ENCODE results near the gene DYSF. TPM values are rescaled to one million over a fixed set of nuclear protein-coding genes. Genes with fewer than 3 reads are reported as not detected.

DYSF gene
- total RNA-seq, 1 experiment from 2014 or later = 17.2 TPM

DNA sequence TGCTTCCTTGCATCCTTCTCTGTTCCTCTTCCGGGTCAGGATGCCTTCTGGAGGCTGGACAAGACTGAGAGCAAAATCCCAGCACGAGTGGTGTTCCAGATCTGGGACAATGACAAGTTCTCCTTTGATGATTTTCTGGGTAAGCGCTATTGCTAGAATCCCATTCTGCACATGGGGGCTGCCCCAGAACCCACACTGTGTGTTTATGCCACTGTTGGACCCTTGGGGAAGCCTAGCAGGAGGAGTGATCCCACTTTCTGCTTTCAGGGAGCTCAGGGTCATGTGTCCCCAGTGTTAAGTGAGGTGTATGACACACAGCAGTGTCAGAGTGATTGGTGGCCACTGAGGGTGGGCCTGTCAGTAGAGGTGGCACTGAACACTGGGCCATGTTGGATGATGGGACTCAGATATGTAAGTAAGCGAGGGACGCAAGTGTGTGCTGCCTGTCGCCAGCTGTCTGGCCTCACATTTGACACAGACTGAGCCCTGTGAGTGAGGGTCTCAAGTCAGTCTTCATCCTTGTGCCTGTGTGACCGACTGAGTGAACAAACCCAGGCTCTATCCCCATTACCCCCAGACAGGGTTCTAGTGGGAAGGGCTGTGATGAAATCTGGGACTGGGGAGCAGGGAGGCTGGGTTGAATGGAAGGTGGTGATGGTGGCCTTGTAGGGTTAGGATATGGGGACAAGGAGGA, 220.9 kb downstream of the DYSF start:
- H3K4me1 ChIP-seq (replicated peaks) = no peaks in the 10 kb centered on the region
- no peaks in the 10 kb centered on the region for H3K9me3 ChIP-seq (replicated peaks)
- H3K4me3 ChIP-seq = no peak overlapping the region
- H3K36me3 ChIP-seq = peaks cover 14% of the 10 kb centered on the region
- DNase-seq (ENCODE audit: low read depth in 1 of 2, low spot score in 2 of 2) = peak in 1 of 2 experiments; percentile 23
- no peaks in the 10 kb centered on the region for H3K27me3 ChIP-seq (replicated peaks)
- no peak overlapping the region for H3K27ac ChIP-seq

DNA sequence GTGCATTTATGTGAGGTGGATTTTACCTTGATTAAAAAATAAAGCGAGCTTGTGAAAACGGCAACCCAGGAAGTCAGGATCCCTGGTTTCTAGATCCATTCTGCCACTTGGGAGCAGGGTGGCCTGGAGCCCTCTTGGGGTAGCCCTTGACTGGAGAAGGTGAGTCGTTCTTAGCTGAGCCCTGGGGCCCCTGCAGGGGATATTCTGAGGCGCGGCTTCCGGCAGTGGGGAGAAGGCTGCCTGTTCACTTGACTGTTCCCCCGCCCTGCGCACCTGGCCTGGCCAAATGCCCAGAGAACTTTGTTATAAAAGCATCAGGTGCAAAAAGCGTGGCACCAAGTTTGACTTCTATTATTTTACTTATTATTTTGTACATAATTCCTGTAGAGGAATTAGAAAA, 221.9 kb downstream of the DYSF start:
- no peaks in the 10 kb centered on the region for H3K27me3 ChIP-seq (replicated peaks)
- H3K4me1 ChIP-seq (replicated peaks) = no peaks in the 10 kb centered on the region
- H3K27ac ChIP-seq = no peak overlapping the region
- no peaks in the 10 kb centered on the region for H3K9me3 ChIP-seq (replicated peaks)
- H3K4me3 ChIP-seq = no peak overlapping the region
- DNase-seq (ENCODE audit: low read depth in 1 of 2, low spot score in 2 of 2) = peak in 1 of 2 experiments; percentile 40
- peaks cover 4% of the 10 kb centered on the region for H3K36me3 ChIP-seq

DNA sequence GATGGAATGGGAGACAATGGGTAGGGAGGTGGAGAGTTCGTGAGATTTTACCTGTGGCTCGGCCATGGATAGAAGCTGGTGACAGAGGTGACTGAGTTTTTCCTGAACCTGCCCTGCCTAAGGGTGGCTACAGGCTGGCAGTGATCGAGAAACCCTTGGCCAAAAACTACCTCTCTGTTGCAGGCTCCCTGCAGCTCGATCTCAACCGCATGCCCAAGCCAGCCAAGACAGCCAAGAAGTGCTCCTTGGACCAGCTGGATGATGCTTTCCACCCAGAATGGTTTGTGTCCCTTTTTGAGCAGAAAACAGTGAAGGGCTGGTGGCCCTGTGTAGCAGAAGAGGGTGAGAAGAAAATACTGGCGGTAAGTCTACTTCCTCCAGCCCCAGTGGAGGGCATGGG, 225.5 kb downstream of the DYSF start:
- no peak overlapping the region for H3K4me3 ChIP-seq
- no peak for DNase-seq (ENCODE audit: low read depth in 1 of 2, low spot score in 2 of 2)
- no peak overlapping the region for H3K27ac ChIP-seq
- H3K36me3 ChIP-seq = peaks cover 4% of the 10 kb centered on the region
- H3K27me3 ChIP-seq (replicated peaks) = no peaks in the 10 kb centered on the region
- H3K9me3 ChIP-seq (replicated peaks) = no peaks in the 10 kb centered on the region
- H3K4me1 ChIP-seq (replicated peaks) = no peaks in the 10 kb centered on the region

DNA sequence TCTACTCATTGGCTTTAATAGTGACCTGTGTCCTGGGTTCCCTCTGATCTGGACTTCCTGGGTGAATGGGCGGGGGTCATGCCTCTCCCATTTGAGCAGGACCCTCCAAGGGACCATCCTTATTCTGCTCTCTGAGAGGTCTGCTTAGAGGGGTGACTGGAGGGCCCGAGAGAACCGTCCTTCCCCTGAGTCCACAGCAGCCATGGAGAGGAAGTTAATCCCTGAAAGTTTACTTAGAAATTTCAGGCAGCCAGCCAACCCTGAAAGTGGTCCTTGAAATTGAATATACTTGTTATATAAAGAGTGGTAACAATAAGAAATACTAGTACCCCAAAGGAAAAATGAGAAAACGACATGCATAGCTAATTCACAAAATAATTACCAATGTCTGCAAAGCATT, 226.1 kb downstream of the DYSF start:
- Histone ChIP-seq H3K4me3 (no peak overlapping the region), H3K9me3 (replicated peaks) (no peaks in the 10 kb centered on the region), H3K27me3 (replicated peaks) (no peaks in the 10 kb centered on the region), H3K4me1 (replicated peaks) (no peaks in the 10 kb centered on the region), H3K36me3 (peaks cover 4% of the 10 kb centered on the region), H3K27ac (no peak overlapping the region)
- no peak for DNase-seq (ENCODE audit: low read depth in 1 of 2, low spot score in 2 of 2)

DNA sequence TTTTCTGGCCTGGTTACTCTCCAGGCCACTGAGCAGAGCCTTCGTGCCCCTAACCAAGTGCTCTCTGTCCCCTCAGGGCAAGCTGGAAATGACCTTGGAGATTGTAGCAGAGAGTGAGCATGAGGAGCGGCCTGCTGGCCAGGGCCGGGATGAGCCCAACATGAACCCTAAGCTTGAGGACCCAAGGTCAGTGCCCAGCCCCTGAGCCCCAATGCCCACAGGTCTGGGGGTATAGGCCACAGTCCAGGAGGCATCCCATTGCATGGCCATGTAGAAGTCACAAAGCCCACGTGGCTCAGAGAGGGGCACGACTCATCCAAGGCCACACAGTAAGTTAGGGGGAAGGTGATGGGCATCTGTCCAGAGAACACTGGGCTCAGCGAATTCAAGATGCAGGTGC, 227.6 kb downstream of the DYSF start:
- no peaks in the 10 kb centered on the region for H3K9me3 ChIP-seq (replicated peaks)
- no peaks in the 10 kb centered on the region for H3K27me3 ChIP-seq (replicated peaks)
- DNase-seq (ENCODE audit: low read depth in 1 of 2, low spot score in 2 of 2) = no peak
- no peak overlapping the region for H3K27ac ChIP-seq
- peaks cover 4% of the 10 kb centered on the region for H3K36me3 ChIP-seq
- no peaks in the 10 kb centered on the region for H3K4me1 ChIP-seq (replicated peaks)
- no peak overlapping the region for H3K4me3 ChIP-seq

DNA sequence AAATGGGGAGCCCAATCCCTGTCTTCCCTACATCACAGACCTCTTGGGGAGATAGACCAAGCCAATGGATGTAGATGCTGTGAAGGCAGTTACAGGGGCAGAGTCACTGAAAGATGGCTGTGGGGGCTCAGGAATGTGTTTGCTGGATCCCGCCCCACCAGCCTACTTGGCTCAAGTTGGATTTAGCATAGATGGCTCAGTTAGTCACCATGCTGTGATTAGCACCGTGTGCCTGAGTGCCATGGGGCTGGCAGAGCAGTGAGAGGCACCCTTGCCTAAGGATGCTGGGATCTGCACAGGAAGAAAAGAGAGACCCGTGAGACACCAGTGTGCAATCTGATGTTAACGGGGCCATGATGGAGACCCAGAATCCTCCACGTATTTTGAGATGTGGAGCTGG, 228.3 kb downstream of the DYSF start:
- H3K9me3 ChIP-seq (replicated peaks) = no peaks in the 10 kb centered on the region

DNA sequence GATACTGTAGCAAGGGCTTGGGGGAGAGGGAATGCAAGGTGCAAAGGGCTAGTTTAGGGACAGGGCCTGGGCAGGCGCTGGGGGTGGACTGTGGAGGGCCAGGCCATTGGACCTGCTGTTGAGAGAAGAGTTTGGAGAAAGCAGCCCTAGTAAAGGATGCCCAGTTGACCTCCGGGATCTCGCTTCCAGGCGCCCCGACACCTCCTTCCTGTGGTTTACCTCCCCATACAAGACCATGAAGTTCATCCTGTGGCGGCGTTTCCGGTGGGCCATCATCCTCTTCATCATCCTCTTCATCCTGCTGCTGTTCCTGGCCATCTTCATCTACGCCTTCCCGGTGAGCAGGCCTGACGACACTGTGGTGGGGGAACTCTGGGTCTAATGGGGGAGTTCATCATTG, 229.0 kb downstream of the DYSF start:
- no peak overlapping the region for H3K27ac ChIP-seq
- peaks cover 5% of the 10 kb centered on the region for H3K36me3 ChIP-seq
- DNase-seq (ENCODE audit: low read depth in 1 of 2, low spot score in 2 of 2) = no peak
- no peak overlapping the region for H3K4me3 ChIP-seq
- no peaks in the 10 kb centered on the region for H3K27me3 ChIP-seq (replicated peaks)
- H3K4me1 ChIP-seq (replicated peaks) = no peaks in the 10 kb centered on the region
- H3K9me3 ChIP-seq (replicated peaks) = no peaks in the 10 kb centered on the region

More for the DNA sequence above, 228.3 kb downstream of the DYSF start:
- no peaks in the 10 kb centered on the region for H3K27me3 ChIP-seq (replicated peaks)
- H3K27ac ChIP-seq = no peak overlapping the region
- H3K4me3 ChIP-seq = no peak overlapping the region
- H3K4me1 ChIP-seq (replicated peaks) = no peaks in the 10 kb centered on the region
- no peak for DNase-seq (ENCODE audit: low read depth in 1 of 2, low spot score in 2 of 2)
- peaks cover 4% of the 10 kb centered on the region for H3K36me3 ChIP-seq

DNA sequence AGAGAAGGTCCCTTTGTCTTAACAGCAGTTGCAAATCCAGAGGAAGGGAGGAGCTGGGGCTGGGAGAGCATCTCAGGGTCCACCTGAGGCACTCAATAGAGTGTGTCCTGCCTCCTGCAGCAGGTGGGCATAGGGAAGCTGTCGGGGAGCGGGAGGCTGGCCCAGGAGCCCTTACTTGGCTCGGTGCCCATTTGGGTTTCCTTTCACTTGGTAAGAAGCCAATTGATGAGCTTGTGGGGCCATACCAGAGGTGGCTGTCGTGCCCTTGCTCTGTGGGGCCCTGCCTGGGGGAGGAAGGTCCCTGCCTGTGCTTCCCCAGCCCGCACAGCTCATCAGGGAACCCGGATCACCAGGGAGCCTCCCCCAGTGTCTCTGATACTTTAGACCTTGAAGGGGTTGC, 229.7 kb downstream of the DYSF start:
- no peak overlapping the region for H3K4me3 ChIP-seq
- H3K4me1 ChIP-seq (replicated peaks) = no peaks in the 10 kb centered on the region
- peaks cover 7% of the 10 kb centered on the region for H3K36me3 ChIP-seq
- no peak for DNase-seq (ENCODE audit: low read depth in 1 of 2, low spot score in 2 of 2)
- H3K27me3 ChIP-seq (replicated peaks) = no peaks in the 10 kb centered on the region
- no peak overlapping the region for H3K27ac ChIP-seq
- no peaks in the 10 kb centered on the region for H3K9me3 ChIP-seq (replicated peaks)

DNA sequence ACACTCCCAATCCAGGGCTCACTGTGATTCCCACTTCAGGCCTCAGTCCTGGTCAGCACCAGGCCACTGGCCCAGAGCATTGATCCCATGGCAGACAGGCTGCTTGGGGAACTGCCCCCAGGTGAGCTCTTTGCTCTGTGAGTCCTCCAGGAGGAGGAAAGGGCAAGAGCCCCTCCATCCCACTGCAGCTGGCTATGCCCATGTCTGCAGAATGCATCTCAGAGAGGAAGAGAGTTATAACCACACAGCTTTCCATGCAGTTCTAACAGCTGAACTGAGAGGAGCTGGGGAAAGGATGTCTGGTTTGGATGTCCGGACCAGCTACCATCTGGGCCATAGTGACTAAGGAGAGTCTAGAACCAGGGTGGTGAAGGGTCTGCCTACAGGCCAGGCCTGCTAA, 230.3 kb downstream of the DYSF start:
- H3K27me3 ChIP-seq (replicated peaks) = no peaks in the 10 kb centered on the region
- H3K4me3 ChIP-seq = no peak overlapping the region
- H3K27ac ChIP-seq = no peak overlapping the region
- H3K4me1 ChIP-seq (replicated peaks) = no peaks in the 10 kb centered on the region
- DNase-seq (ENCODE audit: low read depth in 1 of 2, low spot score in 2 of 2) = no peak
- H3K9me3 ChIP-seq (replicated peaks) = no peaks in the 10 kb centered on the region
- peaks cover 10% of the 10 kb centered on the region for H3K36me3 ChIP-seq

DNA sequence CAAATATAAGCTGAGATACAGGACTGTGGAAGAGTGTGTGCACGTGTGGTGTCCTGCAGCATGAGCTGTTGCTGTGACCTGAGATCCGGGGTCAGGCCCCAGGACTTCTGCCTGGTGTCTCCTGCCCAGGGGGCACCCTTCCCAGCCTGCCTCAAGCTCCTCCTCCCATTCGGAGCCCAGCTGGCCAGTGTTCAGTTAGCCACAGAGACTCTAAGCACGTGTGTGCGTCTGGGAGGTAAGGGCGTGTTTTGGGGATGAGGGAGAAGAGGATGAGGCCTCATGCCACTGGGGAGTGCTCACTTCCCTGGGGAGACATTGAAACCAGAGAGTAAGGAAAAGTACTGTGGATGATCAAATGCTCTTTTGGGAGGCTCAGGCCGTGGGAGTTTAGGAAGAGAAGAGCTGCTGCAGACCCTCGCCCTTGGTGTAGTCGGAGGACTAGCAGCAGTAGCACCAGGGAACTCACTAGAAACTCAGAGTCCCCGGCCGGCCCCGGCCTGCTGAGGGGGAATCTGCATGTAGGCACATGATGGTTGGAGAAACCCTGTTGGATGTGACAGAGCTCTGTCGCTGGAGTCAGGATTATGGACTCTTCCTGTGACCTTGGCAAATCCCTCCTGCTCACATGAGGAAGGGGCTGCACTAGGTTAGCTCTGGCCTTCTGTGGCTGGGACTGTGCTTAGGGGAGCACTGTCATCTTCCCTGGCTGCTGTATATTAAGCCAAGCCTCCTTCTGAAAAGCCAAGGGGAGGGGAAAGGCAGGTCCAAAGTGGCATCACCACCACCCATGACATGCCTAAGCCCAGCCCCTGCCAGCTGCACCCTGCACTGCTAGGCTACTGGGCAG, 231.1 kb downstream of the DYSF start:
- no peak overlapping the region for H3K27ac ChIP-seq
- no peaks in the 10 kb centered on the region for H3K4me1 ChIP-seq (replicated peaks)
- no peak overlapping the region for H3K4me3 ChIP-seq
- H3K27me3 ChIP-seq (replicated peaks) = no peaks in the 10 kb centered on the region
- DNase-seq (ENCODE audit: low read depth in 1 of 2, low spot score in 2 of 2) = no peak
- peaks cover 10% of the 10 kb centered on the region for H3K36me3 ChIP-seq
- H3K9me3 ChIP-seq (replicated peaks) = no peaks in the 10 kb centered on the region

DNA sequence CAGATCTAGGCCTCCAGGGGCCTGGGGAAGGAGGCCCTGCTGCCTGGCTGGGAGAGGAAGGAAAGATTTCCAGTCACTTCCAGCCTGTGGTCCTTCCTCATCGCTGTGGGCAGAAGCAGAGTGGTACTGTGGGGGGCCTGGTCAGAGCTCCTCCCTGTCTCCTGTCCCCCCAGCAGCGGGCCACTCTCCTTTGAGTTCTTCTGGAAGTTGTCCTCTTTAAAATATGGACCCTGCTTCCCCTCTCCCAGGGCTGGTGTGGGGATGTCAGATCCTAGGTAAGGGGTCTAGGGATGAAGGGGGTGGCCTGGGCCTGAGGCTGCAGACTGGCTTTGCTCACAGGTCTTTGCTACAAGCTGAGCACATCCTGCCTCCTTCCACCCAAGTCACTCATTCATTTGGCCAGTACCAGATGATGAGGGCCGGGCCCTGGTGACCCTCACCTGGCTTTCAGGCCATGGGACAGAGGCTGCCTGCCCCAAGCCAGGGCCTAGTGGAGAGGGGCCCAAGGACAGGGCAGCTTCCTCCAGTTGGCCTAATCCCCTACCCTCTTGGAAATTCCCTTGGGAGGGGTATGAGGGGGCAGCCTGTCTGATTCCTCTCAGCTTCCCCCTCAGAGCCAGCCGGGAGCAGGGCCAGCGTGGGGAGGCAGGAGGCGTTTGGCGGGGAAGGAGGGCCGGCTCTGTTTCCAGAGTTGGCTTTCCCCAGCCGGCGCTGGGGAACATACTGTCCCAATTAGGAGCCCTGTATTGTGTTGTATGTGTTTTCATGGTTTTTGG, 231.9 kb downstream of the DYSF start:
- no peak for DNase-seq (ENCODE audit: low read depth in 1 of 2, low spot score in 2 of 2)
- H3K4me1 ChIP-seq (replicated peaks) = no peaks in the 10 kb centered on the region
- peaks cover 10% of the 10 kb centered on the region for H3K36me3 ChIP-seq
- no peak overlapping the region for H3K27ac ChIP-seq
- H3K4me3 ChIP-seq = no peak overlapping the region
- H3K9me3 ChIP-seq (replicated peaks) = no peaks in the 10 kb centered on the region
- H3K27me3 ChIP-seq (replicated peaks) = no peaks in the 10 kb centered on the region

DNA sequence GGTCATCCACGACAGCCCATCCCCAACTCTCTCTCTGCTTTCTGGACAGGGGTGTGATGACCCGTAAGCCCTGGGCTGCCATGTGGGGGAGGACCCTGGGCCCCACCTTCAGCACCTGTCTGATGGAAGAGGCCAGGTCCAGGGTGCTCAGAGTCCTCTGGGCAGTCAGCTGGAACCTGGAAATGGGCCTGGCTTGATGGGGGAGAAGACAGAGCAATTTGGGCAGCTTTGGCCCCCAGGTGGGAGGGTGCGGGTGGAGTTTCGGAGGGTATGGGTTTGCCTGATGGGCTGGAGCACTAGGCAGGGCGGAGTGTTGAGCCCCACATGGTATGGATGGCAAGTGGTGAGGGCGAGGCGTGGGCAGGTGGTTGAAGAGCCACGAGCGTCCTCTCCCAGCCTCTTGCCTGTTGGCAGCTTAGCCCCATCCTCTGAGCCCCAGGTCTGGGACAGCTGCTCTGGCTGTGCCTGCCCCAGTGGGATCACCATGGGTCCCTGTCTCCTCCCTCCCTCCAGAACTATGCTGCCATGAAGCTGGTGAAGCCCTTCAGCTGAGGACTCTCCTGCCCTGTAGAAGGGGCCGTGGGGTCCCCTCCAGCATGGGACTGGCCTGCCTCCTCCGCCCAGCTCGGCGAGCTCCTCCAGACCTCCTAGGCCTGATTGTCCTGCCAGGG, 232.7 kb downstream of the DYSF start:
- H3K4me3 ChIP-seq = no peak overlapping the region
- no peak for DNase-seq (ENCODE audit: low read depth in 1 of 2, low spot score in 2 of 2)
- H3K27ac ChIP-seq = no peak overlapping the region
- no peaks in the 10 kb centered on the region for H3K4me1 ChIP-seq (replicated peaks)
- no peaks in the 10 kb centered on the region for H3K27me3 ChIP-seq (replicated peaks)
- peaks cover 10% of the 10 kb centered on the region for H3K36me3 ChIP-seq
- no peaks in the 10 kb centered on the region for H3K9me3 ChIP-seq (replicated peaks)

DNA sequence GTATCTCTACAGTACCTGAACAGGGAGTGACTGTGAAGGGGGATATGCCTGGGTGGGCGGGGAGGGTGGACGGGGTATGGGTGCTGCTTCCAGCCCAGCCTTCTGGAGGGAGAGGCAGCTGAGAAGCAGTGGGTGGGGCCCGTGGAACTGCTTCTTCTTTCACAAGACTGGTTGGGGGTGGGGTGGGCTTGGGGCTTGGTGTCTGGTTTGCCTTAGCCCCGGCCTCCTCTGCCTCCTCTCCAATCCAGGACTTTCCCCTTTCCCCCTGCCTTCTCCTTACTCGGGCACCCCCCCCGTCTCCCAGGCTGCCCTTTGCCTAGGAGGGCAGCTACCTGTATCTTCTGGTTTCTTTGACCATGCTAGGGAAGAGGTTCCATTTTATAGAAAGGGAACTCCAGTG, 233.4 kb downstream of the DYSF start:
- H3K27ac ChIP-seq = no peak overlapping the region
- H3K4me3 ChIP-seq = no peak overlapping the region
- no peaks in the 10 kb centered on the region for H3K9me3 ChIP-seq (replicated peaks)
- no peaks in the 10 kb centered on the region for H3K4me1 ChIP-seq (replicated peaks)
- no peak for DNase-seq (ENCODE audit: low read depth in 1 of 2, low spot score in 2 of 2)
- H3K36me3 ChIP-seq = peaks cover 8% of the 10 kb centered on the region
- H3K27me3 ChIP-seq (replicated peaks) = no peaks in the 10 kb centered on the region
